ENCODE data around the gene EXT2. TPM values are rescaled to one million over a fixed set of nuclear protein-coding genes. Genes with fewer than 3 reads are reported as not detected.
A peak's percentile ranks its signal among the peaks of the same experiment; 100 is the strongest.

The EXT2 gene
- total and polyA plus RNA-seq, 10 of the 15 experiments (the other 5 are each of a cell fraction or from before 2014, with no cell fraction given) = 3.8 to 31.4 (median 17.9) TPM

- Histone ChIP-seq H3K36me3 (ENCODE audit: control insufficient read depth in 2 of 2, insufficient read depth in 2 of 2, low read length in 1 of 2) (no peaks in the 10 kb centered on the region), H2AFZ (ENCODE audit: control insufficient read depth, low read depth, low read length) (no peak overlapping the region), H3K4me1 (ENCODE audit: control insufficient read depth, insufficient read depth, low read length) (no peaks in the 10 kb centered on the region), H3K79me2 (ENCODE audit: control insufficient read depth, insufficient read depth, low read length) (no peaks in the 10 kb centered on the region), H3K27ac (ENCODE audit: control insufficient read depth, insufficient read depth) (no peak overlapping the region), H3K4me2 (ENCODE audit: control insufficient read depth, insufficient read depth) (no peak overlapping the region), H3K9me3 (replicated peaks; ENCODE audit: control insufficient read depth, insufficient read depth, low read length) (no peaks in the 10 kb centered on the region), H3K27me3 (replicated peaks in 1 of 2; ENCODE audit: control insufficient read depth in 2 of 2, insufficient read depth in 2 of 2, low read length in 1 of 2) (no peaks in the 10 kb centered on the region; a peak in 1 of 4 replicates), H3K4me3 (no peak overlapping the region), H4K20me1 (ENCODE audit: control insufficient read depth, insufficient read depth) (no peaks in the 10 kb centered on the region), H3K9ac (ENCODE audit: control insufficient read depth, insufficient read depth, low read length) (no peak overlapping the region)
- ATAC-seq (peak; percentile 91), FAIRE-seq (peak; percentile 80), DNase-seq (ENCODE audit: low read depth, low spot score) (peak; percentile 2)
- SMC1A ChIA-PET (ENCODE audit: uncharacterized antibody, unreplicated experiment) = interaction anchor here (0.8 to 2.4 kb wide), 6 partner anchors 11 to 254 kb away, joined by 3 to 11 read pairs (median 4); no protein-coding TSS in a partner anchor
- CTCF ChIA-PET = interaction anchor here (0.8 to 3.4 kb wide), 17 partner anchors 10 to 330 kb away, joined by 3 to 19 read pairs (median 4); partner anchors contain the start of gene EXT2
- in situ Hi-C loops (cut with MboI) = loop anchor here (5.0 to 10.0 kb wide), 2 partner anchors 251 to 338 kb away; no protein-coding TSS in a partner anchor
- no TSS peak for BruUV-seq (replicated peaks)
- RAD21 ChIA-PET (ENCODE audit: unreplicated experiment) = interaction anchor here (0.6 to 1.7 kb wide), 8 partner anchors 15 to 625 kb away, joined by 3 to 10 read pairs (median 4); partner anchors contain the start of gene EXT2
- 40% methylated on average over 10 of the region's 10 CpGs for WGBS (ENCODE audit: insufficient coverage, insufficient replicate concordance, low lambda C conversion rate, missing lambda C conversion rate)
- POLR2A ChIA-PET = interaction anchor here (0.6 kb wide), 1 partner anchor 34 kb away, joined by 4 read pairs; no protein-coding TSS in a partner anchor
- intact Hi-C loops (cut with micrococcal nuclease; ENCODE audit: unreplicated experiment) = loop anchor here (1.0 to 10.0 kb wide), 6 partner anchors 176 to 628 kb away; no protein-coding TSS in a partner anchor
- peak; percentile 65; the same call in 1 of the 2 replicates for TF ChIP-seq YY1 (IDR thresholded peaks at IDR 0.05; ENCODE audit: low read depth, low read length)
- no peak for TF ChIP-seq ZBTB33 (IDR thresholded peaks at IDR 0.05)
- TF ChIP-seq RELA (IDR thresholded peaks at IDR 0.05; ENCODE audit: borderline replicate concordance, partially characterized antibody) = no peak
- TF ChIP-seq RAD21 (IDR thresholded peaks at IDR 0.05; ENCODE audit: insufficient read depth, low read depth, low read length) = peak; percentile 96
- TF ChIP-seq CTCF (IDR thresholded peaks at IDR 0.05 in 2 of 3, conservative IDR thresholded peaks at IDR 0.05 in 1 of 3; ENCODE audit: control insufficient read depth in 2 of 3, extremely low read depth in 1 of 3, insufficient read depth in 1 of 3, low read depth in 3 of 3, low read length in 3 of 3) = peak; percentile 83 to 99 (median 96); a peak in 5 of 6 replicates
- 0 out of 2 replicates have a peak, but pooled peaks have one; percentile 30 for TF ChIP-seq IRF4 (IDR thresholded peaks at IDR 0.05; ENCODE audit: low read depth, low read length)
- peak; percentile 96 for TF ChIP-seq SMC3 (IDR thresholded peaks at IDR 0.05; ENCODE audit: borderline replicate concordance, low read length)
These were observed 190.9 kb downstream of the EXT2 start for GRCh38 chr11:44286268-44286880.

Measured in GM12878 (cell line).